ENCODE data around the gene B3GAT3. TPM values are rescaled to one million over a fixed set of nuclear protein-coding genes. Genes with fewer than 3 reads are reported as not detected.

B3GAT3 gene
- total RNA-seq, result 27.1 and 30.8 TPM in 2 replicates

GRCh38 chr11:62621567-62622470, at the start of gene B3GAT3:
TSS of gene B3GAT3 (minus strand) at chr11:62621986. CDS start at chr11:62621947, 39 bp downstream.
- TF ChIP-seq, protein P1, sequence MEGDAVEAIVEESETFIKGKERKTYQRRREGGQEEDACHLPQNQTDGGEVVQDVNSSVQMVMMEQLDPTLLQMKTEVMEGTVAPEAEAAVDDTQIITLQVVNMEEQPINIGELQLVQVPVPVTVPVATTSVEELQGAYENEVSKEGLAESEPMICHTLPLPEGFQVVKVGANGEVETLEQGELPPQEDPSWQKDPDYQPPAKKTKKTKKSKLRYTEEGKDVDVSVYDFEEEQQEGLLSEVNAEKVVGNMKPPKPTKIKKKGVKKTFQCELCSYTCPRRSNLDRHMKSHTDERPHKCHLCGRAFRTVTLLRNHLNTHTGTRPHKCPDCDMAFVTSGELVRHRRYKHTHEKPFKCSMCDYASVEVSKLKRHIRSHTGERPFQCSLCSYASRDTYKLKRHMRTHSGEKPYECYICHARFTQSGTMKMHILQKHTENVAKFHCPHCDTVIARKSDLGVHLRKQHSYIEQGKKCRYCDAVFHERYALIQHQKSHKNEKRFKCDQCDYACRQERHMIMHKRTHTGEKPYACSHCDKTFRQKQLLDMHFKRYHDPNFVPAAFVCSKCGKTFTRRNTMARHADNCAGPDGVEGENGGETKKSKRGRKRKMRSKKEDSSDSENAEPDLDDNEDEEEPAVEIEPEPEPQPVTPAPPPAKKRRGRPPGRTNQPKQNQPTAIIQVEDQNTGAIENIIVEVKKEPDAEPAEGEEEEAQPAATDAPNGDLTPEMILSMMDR (IDR thresholded peaks at IDR 0.05; ENCODE audit: extremely low read depth, low read depth, low read length), result no peak
- Histone ChIP-seq H3K27ac (ENCODE audit: low read depth, low read length) (peak within 1 kb of the TSS; percentile 84), H3K27me3 (ENCODE audit: insufficient read depth, low read length) (no peaks in the 10 kb centered on the region), H4K20me1 (ENCODE audit: insufficient read depth, low read length) (no peaks in the 10 kb centered on the region), H3K4me1 (ENCODE audit: insufficient read depth, low read length) (peaks cover 14% of the 10 kb centered on the region), H3K9me3 (ENCODE audit: low read depth, low read length) (no peaks in the 10 kb centered on the region), H3K4me2 (ENCODE audit: insufficient read depth, low read length) (peak within 1 kb of the TSS; percentile 92), H3K79me2 (ENCODE audit: insufficient read depth, low read length) (peaks cover 15% of the 10 kb centered on the region), H2AFZ (ENCODE audit: low read length) (peak within 1 kb of the TSS; percentile 86), H3K4me3 (ENCODE audit: insufficient read depth, low read length) (peak within 1 kb of the TSS; percentile 88), H3K36me3 (ENCODE audit: insufficient read depth, low read length) (peaks cover 31% of the 10 kb centered on the region)
- DNase-seq (ENCODE audit: insufficient read length, low spot score, missing footprints), result peak; percentile 100

GRCh38 chr11:62671236-62671607, 49.4 kb upstream of the B3GAT3 start:
- H3K79me2 ChIP-seq (ENCODE audit: insufficient read depth, low read length), result peaks cover 53% of the 10 kb centered on the region
- peaks cover 39% of the 10 kb centered on the region for H3K36me3 ChIP-seq (ENCODE audit: insufficient read depth, low read length)
- TF ChIP-seq, protein P1 (IDR thresholded peaks at IDR 0.05; ENCODE audit: extremely low read depth, low read depth, low read length), result no peak

DNA sequence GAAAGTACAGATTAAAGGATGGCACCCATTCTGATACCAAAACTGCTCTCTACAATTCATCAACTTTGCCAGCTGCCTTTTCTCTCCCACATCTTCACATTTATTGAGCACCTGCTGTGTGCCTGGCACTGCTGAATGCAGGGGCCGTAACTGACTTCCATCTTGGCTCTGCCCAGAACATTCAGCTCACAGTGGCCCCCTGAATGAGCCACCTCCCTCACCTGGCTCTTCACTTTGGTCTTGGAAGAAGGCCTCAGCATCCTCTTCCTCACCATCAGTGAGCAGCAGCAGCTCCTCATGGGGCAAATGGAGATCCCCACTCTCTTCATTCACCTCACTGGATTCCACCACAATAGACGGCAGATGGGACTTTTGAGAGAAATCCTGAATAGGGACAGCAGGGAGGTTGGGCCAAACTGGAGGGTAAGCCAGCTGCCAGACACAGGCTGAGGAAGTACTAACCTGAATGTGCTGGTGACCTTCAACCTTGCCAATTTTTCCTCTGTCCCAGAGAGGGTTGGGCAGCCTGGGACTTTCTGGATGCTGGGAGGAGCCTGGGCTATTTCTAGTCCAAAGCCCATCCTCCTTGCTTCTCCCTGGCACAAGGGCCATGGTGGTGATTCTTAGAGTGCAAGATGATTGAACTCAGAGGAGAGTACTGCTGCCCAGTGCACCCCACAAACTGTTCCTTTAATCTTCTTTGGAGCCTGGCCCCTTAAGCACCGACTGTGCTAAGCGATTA, 47.8 kb upstream of the B3GAT3 start:
- Histone ChIP-seq H3K27ac (ENCODE audit: low read depth, low read length) (no peak overlapping the region), H3K4me2 (ENCODE audit: insufficient read depth, low read length) (peak overlapping the region; percentile 23), H3K4me3 (ENCODE audit: insufficient read depth, low read length) (no peak overlapping the region), H3K79me2 (ENCODE audit: insufficient read depth, low read length) (peaks cover 62% of the 10 kb centered on the region), H3K36me3 (ENCODE audit: insufficient read depth, low read length) (peaks cover 38% of the 10 kb centered on the region), H2AFZ (ENCODE audit: low read length) (no peak overlapping the region), H4K20me1 (ENCODE audit: insufficient read depth, low read length) (peaks cover 14% of the 10 kb centered on the region), H3K27me3 (ENCODE audit: insufficient read depth, low read length) (no peaks in the 10 kb centered on the region), H3K4me1 (ENCODE audit: insufficient read depth, low read length) (peaks cover 38% of the 10 kb centered on the region), H3K9me3 (ENCODE audit: low read depth, low read length) (no peaks in the 10 kb centered on the region)
- peak; percentile 84 for DNase-seq (ENCODE audit: insufficient read length, low spot score, missing footprints)
- TF ChIP-seq, protein P1 (IDR thresholded peaks at IDR 0.05; ENCODE audit: extremely low read depth, low read depth, low read length), result no peak

More at GRCh38 chr11:62671236-62671607, 49.4 kb upstream of the B3GAT3 start:
- Histone ChIP-seq H3K9me3 (ENCODE audit: low read depth, low read length) (no peaks in the 10 kb centered on the region), H4K20me1 (ENCODE audit: insufficient read depth, low read length) (peaks cover 10% of the 10 kb centered on the region), H3K27ac (ENCODE audit: low read depth, low read length) (peak overlapping the region; percentile 87), H3K4me1 (ENCODE audit: insufficient read depth, low read length) (peaks cover 35% of the 10 kb centered on the region), H3K4me2 (ENCODE audit: insufficient read depth, low read length) (peak overlapping the region; percentile 94), H3K27me3 (ENCODE audit: insufficient read depth, low read length) (no peaks in the 10 kb centered on the region), H3K4me3 (ENCODE audit: insufficient read depth, low read length) (peak overlapping the region; percentile 91), H2AFZ (ENCODE audit: low read length) (peak overlapping the region; percentile 98)
- peak; percentile 77 for DNase-seq (ENCODE audit: insufficient read length, low spot score, missing footprints)

All from osteoblast (primary cell).